PC-9 (cell line): ENCODE data around the gene PPP1R37. TPM values are rescaled to one million over a fixed set of nuclear protein-coding genes. Genes with fewer than 3 reads are reported as not detected.
A peak's percentile ranks its signal among the peaks of the same experiment; 100 is the strongest.

Experiments used
- BruUV-seq: library from RNA; stranded (reverse); fragments of 400-500 nt; replicated peaks from 2 replicates; lab custom pipeline; 2021; lab: Mats Ljungman, UMichigan
- CTCF ChIA-PET: fragments of 300-600 bp; sonication (Branson Sonifier 250); formaldehyde crosslinking; loops from one replicate; lab custom pipeline; 2022; ENCODE audit warnings: antibody characterized with exemption; lab: Charles Lee
- POLR2A ChIA-PET: fragments of 300-600 bp; sonication (Branson Sonifier 250); formaldehyde crosslinking; loops from one replicate; lab custom pipeline; 2022; ENCODE audit warnings: antibody characterized with exemption; ENCODE audit not compliant: unreplicated experiment; lab: Charles Lee
- DNase-seq, 2 experiments: peaks; one replicate each; pipeline versions ENCODE4 v3.0.0 to v3.0.0-alpha.2; 2015 to 2022; ENCODE audit warnings: mixed read lengths in 1 of 2
- H2AFZ ChIP-seq: fragments of 200-600 bp; sonication (generic); 2 replicates; pipeline ENCODE4 v1.8.1; 2017; ENCODE audit warnings: antibody characterized with exemption
- H3F3A ChIP-seq: fragments of 200-600 bp; sonication (generic); 2 replicates; pipeline ENCODE4 v1.8.1; 2017; ENCODE audit warnings: antibody characterized with exemption, mild to moderate bottlenecking, low read depth; ENCODE audit not compliant: insufficient read depth
- H3K27ac ChIP-seq: fragments of 200-600 bp; sonication (generic); 2 replicates; pipeline ENCODE4 v1.6.1; 2016; ENCODE audit warnings: mixed run types
- H3K27me3 ChIP-seq: fragments of 200-600 bp; sonication (generic); 2 replicates; pipeline ENCODE4 v1.6.1; 2016; ENCODE audit warnings: low read depth, mixed run types; ENCODE audit not compliant: insufficient read depth
- H3K36me3 ChIP-seq: fragments of 200-600 bp; sonication (generic); 2 replicates; pipeline ENCODE4 v1.6.1; 2016; ENCODE audit warnings: low read depth, mixed run types
- H3K4me1 ChIP-seq: fragments of 200-600 bp; sonication (generic); replicated peaks from 2 replicates; pipeline ENCODE4 v1.6.1; 2016; ENCODE audit warnings: mixed run types; ENCODE audit not compliant: insufficient read depth
- H3K4me2 ChIP-seq: fragments of 200-600 bp; sonication (generic); 2 replicates; pipeline ENCODE4 v1.6.1; 2017; ENCODE audit warnings: mixed run types
- H3K4me3 ChIP-seq: fragments of 200-600 bp; sonication (generic); 2 replicates; pipeline ENCODE4 v1.6.1; 2016; ENCODE audit warnings: mixed run types
- H3K79me2 ChIP-seq: fragments of 200-600 bp; sonication (generic); 2 replicates; pipeline ENCODE4 v1.6.1; 2017; ENCODE audit warnings: low read depth, mixed run types
- H3K9me2 ChIP-seq: fragments of 200-600 bp; sonication (generic); 2 replicates; pipeline ENCODE4 v1.8.1; 2017; ENCODE audit warnings: mild to moderate bottlenecking; ENCODE audit not compliant: insufficient read depth
- H3K9me3 ChIP-seq: fragments of 200-600 bp; sonication (generic); 2 replicates; pipeline ENCODE4 v1.8.1; 2016; ENCODE audit warnings: low read depth; ENCODE audit not compliant: insufficient read depth
- H4K20me1 ChIP-seq: fragments of 200-600 bp; sonication (generic); 2 replicates; pipeline ENCODE4 v1.8.1; 2017; ENCODE audit not compliant: insufficient read depth
- EZH2 ChIP-seq: fragments of 200-600 bp; sonication (generic); IDR thresholded peaks from 2 replicates; pipeline ENCODE4 v1.8.0; 2017; ENCODE audit warnings: antibody characterized with exemption, low read depth
- intact Hi-C: fragments of 100-400 bp; cut with micrococcal nuclease; formaldehyde crosslinking; loops from one replicate; pipeline ENCODE4 v1.10.0; 2022; ENCODE audit not compliant: unreplicated experiment
- total RNA-seq: library from RNA; stranded (reverse); gene quantifications from 2 replicates; pipeline ENCODE4 v1.2.3, GENCODE V29; 2021
- TF ChIP-seq, protein P1 (sequence below): fragments of 200-600 bp; sonication (generic); conservative IDR thresholded peaks from 2 replicates; pipeline ENCODE4 v1.6.1; 2017; ENCODE audit warnings: mixed run types, antibody characterized with exemption, mild to moderate bottlenecking, moderate library complexity

The PPP1R37 gene
- total RNA-seq, 1 experiment from 2014 or later: 41.1 TPM

DNA sequence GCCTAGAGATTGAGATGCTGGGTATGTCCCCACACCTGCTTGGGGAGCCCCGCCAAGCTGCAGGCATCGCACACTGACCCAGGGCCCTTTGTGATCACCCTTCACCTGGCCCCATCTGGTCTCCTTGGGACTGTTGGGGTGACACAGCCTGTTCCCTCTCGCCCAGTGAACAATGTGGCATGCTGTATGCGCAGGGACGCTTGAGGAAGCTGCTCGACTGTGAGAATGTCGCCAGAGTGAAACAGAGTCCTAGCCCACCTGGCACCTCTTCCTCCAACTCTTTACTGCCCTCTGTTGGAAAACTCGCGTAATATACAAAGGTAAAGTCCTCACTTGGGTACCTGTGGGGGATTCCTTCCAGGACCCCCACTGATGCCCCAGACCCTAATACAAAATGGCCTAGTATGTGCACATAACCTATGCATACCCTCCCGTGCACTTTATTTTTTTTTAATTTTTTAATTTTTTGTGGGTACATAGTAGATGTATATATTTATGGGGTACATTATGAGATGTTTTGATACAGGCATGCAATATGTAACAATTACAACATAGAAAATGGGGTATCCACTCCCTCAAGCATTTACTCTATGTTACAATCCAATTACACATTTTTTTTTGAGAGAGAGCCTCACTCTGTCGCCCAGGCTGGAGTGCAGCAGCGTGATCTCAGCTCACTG, 94.6 kb downstream of the PPP1R37 start:
- DNase-seq: peak in 1 of 2 experiments; percentile 21
- Histone ChIP-seq H3K4me2 (no peak overlapping the region), H3K4me3 (no peak overlapping the region), H3K4me1 (peaks cover 8% of the 10 kb centered on the region), H3K36me3 (no peaks in the 10 kb centered on the region), H3K27ac (no peak overlapping the region), H4K20me1 (no peaks in the 10 kb centered on the region), H3K79me2 (no peaks in the 10 kb centered on the region), H3K27me3 (no peaks in the 10 kb centered on the region), H2AFZ (no peak overlapping the region), H3F3A (peaks cover 23% of the 10 kb centered on the region; the same call in 1 of the 2 replicates), H3K9me2 (no peaks in the 10 kb centered on the region), H3K9me3 (no peaks in the 10 kb centered on the region)
- ChIA-PET CTCF (no interaction called here), POLR2A (no interaction called here)
- BruUV-seq: no TSS peak
- TF ChIP-seq, protein P1, sequence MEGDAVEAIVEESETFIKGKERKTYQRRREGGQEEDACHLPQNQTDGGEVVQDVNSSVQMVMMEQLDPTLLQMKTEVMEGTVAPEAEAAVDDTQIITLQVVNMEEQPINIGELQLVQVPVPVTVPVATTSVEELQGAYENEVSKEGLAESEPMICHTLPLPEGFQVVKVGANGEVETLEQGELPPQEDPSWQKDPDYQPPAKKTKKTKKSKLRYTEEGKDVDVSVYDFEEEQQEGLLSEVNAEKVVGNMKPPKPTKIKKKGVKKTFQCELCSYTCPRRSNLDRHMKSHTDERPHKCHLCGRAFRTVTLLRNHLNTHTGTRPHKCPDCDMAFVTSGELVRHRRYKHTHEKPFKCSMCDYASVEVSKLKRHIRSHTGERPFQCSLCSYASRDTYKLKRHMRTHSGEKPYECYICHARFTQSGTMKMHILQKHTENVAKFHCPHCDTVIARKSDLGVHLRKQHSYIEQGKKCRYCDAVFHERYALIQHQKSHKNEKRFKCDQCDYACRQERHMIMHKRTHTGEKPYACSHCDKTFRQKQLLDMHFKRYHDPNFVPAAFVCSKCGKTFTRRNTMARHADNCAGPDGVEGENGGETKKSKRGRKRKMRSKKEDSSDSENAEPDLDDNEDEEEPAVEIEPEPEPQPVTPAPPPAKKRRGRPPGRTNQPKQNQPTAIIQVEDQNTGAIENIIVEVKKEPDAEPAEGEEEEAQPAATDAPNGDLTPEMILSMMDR: peak; percentile 80
- no peak for TF ChIP-seq EZH2
- intact Hi-C loops: loop anchor here (2.0 to 5.0 kb wide), 2 partner anchors 109 to 170 kb away; partner anchors contain the start of gene GEMIN7

- POLR2A ChIA-PET: no interaction called here
- no TSS peak for BruUV-seq
- Histone ChIP-seq H3K4me1 (no peaks in the 10 kb centered on the region), H3K27me3 (no peaks in the 10 kb centered on the region), H3K4me3 (no peak overlapping the region), H3K27ac (no peak overlapping the region), H3K79me2 (no peaks in the 10 kb centered on the region), H3F3A (peaks cover 16% of the 10 kb centered on the region; the same call in 1 of the 2 replicates), H2AFZ (no peak overlapping the region), H3K9me3 (no peaks in the 10 kb centered on the region), H3K36me3 (no peaks in the 10 kb centered on the region), H3K4me2 (no peak overlapping the region), H3K9me2 (no peaks in the 10 kb centered on the region), H4K20me1 (no peaks in the 10 kb centered on the region)
- DNase-seq: no peak
- CTCF ChIA-PET: interaction anchor here (0.5 kb wide), 1 partner anchor 35 kb away, joined by 4 read pairs; no protein-coding TSS in a partner anchor
- intact Hi-C loops: loop anchor here (5.0 kb wide), 1 partner anchor 173 kb away; no protein-coding TSS in a partner anchor
- TF ChIP-seq, protein P1: no peak
- no peak for TF ChIP-seq EZH2
These were observed 97.0 kb downstream of the PPP1R37 start for GRCh38 chr19:45189971-45190370.

- Histone ChIP-seq H3F3A (peaks cover 10% of the 10 kb centered on the region; the same call in 1 of the 2 replicates), H3K4me1 (no peaks in the 10 kb centered on the region), H3K4me3 (no peak overlapping the region), H3K9me2 (no peaks in the 10 kb centered on the region), H3K36me3 (no peaks in the 10 kb centered on the region), H2AFZ (no peak overlapping the region), H4K20me1 (no peaks in the 10 kb centered on the region), H3K27me3 (no peaks in the 10 kb centered on the region), H3K4me2 (no peak overlapping the region), H3K27ac (no peak overlapping the region), H3K79me2 (no peaks in the 10 kb centered on the region), H3K9me3 (no peaks in the 10 kb centered on the region)
- DNase-seq: no peak
- CTCF ChIA-PET: interaction anchor here (0.5 to 0.7 kb wide), 2 partner anchors 237 to 635 kb away, joined by 3 read pairs; no protein-coding TSS in a partner anchor
- POLR2A ChIA-PET: no interaction called here
- TF ChIP-seq, protein P1: no peak
- TF ChIP-seq EZH2: no peak
- BruUV-seq: no TSS peak
- intact Hi-C loops: no loop called here
These were observed 98.4 kb downstream of the PPP1R37 start for GRCh38 chr19:45191375-45191774.
